GM10248 (cell line): Measurements from ENCODE around the gene PCCB.
"Not testable (repeated sequence)": the region's sequence is repeated elsewhere in the genome, so short reads cannot be mapped to it uniquely, and the experiment has no call there.

Source experiments
- CTCF ChIA-PET: fragments of 300-600 bp; sonication (Branson Sonifier 250); formaldehyde crosslinking; extraction: SDS; loops from one replicate; lab custom pipeline; 2021; ENCODE audit warnings: antibody characterized with exemption; lab: Yijun Ruan, JAX
- POLR2A ChIA-PET: fragments of 350-650 bp; sonication (Branson Sonifier 250); formaldehyde crosslinking; extraction: SDS; loops from one replicate; lab custom pipeline; 2020; ENCODE audit warnings: antibody characterized with exemption; lab: Yijun Ruan, JAX
- DNase-seq: peaks from one replicate; pipeline ENCODE4 v3.0.0; 2012; ENCODE audit errors: extremely low spot score
- CTCF ChIP-seq: IDR thresholded peaks from 2 replicates; pipeline ENCODE4 v1.5.1; 2012; ENCODE audit warnings: mild to moderate bottlenecking, low read depth; ENCODE audit errors: extremely low read depth, missing control alignments, control extremely low read depth

PCCB gene

GRCh38 chr3:136255672-136256406 is 5.7 kb downstream of the PCCB start:
- POLR2A ChIA-PET, result no interaction called here
- CTCF ChIA-PET, result interaction anchor here (1.5 kb wide), 1 partner anchor 15 kb away, joined by 3 read pairs; no protein-coding TSS in a partner anchor
- no peak for TF ChIP-seq CTCF

DNA sequence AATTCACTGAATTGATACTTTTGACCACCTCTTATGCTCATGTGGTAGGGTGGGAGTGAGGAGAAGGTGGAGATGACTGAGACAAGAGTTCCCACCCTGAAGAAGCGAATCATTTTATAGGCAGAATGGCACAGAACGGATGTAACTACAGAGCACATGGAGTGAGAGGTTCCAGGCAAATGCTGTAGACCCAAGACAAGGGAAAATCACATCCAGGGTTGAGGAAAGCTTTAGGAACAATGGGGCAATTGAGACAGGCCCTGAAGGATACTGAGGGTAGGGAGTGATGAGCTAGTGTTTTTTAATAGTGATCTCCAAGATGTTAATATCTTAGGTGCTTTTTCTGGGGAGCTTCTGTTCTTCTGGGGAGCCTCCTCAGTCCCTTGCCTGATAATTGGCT is 8.1 kb downstream of the PCCB start:
- no peak for TF ChIP-seq CTCF
- POLR2A ChIA-PET, result no interaction called here
- no peak for DNase-seq
- CTCF ChIA-PET, result interaction anchor here (1.0 to 1.1 kb wide), 2 partner anchors 30 to 494 kb away, joined by 3 to 5 read pairs; partner anchors contain the start of gene STAG1

More at GRCh38 chr3:136255672-136256406, 5.7 kb downstream of the PCCB start:
- DNase-seq, result no peak

GRCh38 chr3:136261826-136262225 is 11.7 kb downstream of the PCCB start:
- no peak for DNase-seq
- CTCF ChIA-PET, result no interaction called here
- POLR2A ChIA-PET, result no interaction called here
- no peak for TF ChIP-seq CTCF

DNA sequence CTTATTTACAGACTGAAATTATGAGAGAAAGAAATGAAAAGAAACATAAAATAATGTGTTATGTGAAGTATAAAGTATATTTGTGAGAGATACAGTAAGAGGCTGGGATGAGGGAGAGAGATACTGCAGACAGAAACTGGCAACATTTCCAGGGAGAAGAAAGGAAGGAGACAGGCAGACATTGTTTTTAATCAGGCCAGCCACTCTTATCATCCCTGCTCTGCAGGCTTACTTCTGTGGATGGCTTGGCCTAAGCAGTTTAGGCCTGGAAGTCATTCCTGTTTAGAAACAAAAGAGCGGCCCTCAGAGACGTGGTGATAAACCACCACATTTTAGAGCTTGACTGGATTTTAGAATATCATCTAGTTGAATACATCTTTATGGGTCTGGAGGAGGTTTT is 12.4 kb downstream of the PCCB start:
- ChIA-PET CTCF (no interaction called here), POLR2A (interaction anchor here (0.6 kb wide), 2 partner anchors 134 to 1727 kb away, joined by 3 read pairs; no protein-coding TSS in a partner anchor)
- DNase-seq, result no peak
- TF ChIP-seq CTCF, result no peak

DNA sequence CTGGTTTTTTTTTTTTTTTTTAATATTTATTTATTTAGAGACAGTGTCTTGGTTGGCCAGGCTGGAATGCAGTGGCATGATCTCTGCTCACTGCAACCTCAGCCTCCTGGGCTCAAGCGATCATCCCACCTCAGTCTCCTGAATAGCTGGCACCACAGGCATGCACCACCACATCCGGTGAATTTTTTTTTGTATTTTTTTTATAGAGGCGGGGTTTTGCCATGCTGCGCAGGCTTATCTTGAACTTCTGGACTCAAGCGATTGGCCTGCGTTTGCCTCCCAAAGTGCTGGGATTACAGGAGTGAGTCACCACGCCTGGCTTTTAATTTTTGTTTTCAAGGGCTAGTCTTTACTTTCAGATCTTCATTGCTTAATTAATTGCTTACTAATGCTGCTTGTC is 13.1 kb downstream of the PCCB start:
- CTCF ChIA-PET, result no interaction called here

DNA sequence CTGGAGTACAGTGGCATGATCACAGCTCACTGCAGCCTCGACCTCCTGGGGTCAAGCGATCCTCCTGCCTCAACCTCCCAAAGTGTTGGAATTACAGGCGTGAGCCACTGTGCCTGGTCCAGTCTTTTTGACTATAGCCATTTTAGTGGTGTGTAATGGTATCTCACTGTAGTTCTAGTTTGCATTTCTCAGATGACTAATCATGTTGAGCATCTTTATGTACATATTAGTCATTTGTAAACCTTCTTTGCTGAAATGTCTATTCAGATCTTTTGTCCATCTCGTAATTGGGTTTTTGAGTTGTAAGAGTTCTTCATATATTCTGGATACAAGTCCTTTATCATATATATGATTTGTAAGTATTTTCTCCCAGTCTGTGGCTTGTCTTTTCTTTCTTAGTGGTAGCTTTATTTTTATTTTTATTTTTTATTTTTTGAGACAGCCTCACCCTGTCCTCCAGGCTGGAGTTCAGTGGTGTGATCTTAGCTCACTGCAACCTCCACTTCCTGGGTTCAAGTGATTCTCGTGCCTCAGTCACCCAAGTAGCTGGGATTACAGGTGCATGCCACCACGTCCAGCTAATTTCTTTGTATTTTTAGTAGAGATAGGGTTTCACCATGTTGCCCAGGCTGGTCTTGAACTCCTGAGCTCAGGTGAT is 16.5 kb downstream of the PCCB start:
- CTCF ChIA-PET, result interaction anchor here (0.8 to 2.0 kb wide), 6 partner anchors 9 to 747 kb away, joined by 3 to 6 read pairs (median 4); partner anchors contain the start of gene STAG1
- DNase-seq, result peak; percentile 29
- POLR2A ChIA-PET, result not testable (repeated sequence)

More for the DNA sequence above, 13.1 kb downstream of the PCCB start:
- POLR2A ChIA-PET, result interaction anchor here (0.6 to 0.7 kb wide), 3 partner anchors 54 to 1726 kb away, joined by 3 to 5 read pairs (median 3); no protein-coding TSS in a partner anchor
- DNase-seq, result no peak
- no peak for TF ChIP-seq CTCF
